Neural crest cell (in vitro differentiated cells): ENCODE results near the gene KIF17. TPM values are rescaled to one million over a fixed set of nuclear protein-coding genes. Genes with fewer than 3 reads are reported as not detected.
A peak's percentile ranks its signal among the peaks of the same experiment; 100 is the strongest.
"Not testable (repeated sequence)": the region's sequence is repeated elsewhere in the genome, so short reads cannot be mapped to it uniquely, and the experiment has no call there.

Source experiments
- DNase-seq: peaks from one replicate; pipeline ENCODE4 v3.0.0; 2021; ENCODE audit warnings: low read depth, mixed read lengths, low spot score
- H3K27ac Mint-ChIP-seq: one replicate; pipeline ENCODE4 v1.8.0; 2021; ENCODE audit warnings: mild to moderate bottlenecking, mixed read lengths; ENCODE audit not compliant: unreplicated experiment
- H3K27me3 Mint-ChIP-seq: 2 replicates; pipeline ENCODE4 v1.8.0; 2021; ENCODE audit warnings: low read depth, mild to moderate bottlenecking, mixed read lengths
- H3K36me3 Mint-ChIP-seq: 2 replicates; pipeline ENCODE4 v1.8.0; 2021; ENCODE audit warnings: low read depth, mild to moderate bottlenecking, mixed read lengths
- H3K4me1 Mint-ChIP-seq: 2 replicates; pipeline ENCODE4 v1.8.0; 2021; ENCODE audit warnings: mixed read lengths
- H3K4me3 Mint-ChIP-seq: one replicate; pipeline ENCODE4 v1.8.0; 2021; ENCODE audit warnings: mild to moderate bottlenecking, mixed read lengths
- H3K9me3 Mint-ChIP-seq: 2 replicates; pipeline ENCODE4 v1.8.0; 2021; ENCODE audit warnings: mixed read lengths
- total RNA-seq: library from RNA; stranded (reverse); gene quantifications from 2 replicates; pipeline ENCODE4 v1.2.1, GENCODE V29; 2021
- TF ChIP-seq, protein P1 (sequence below): fragments of 200-600 bp; sonication (generic); conservative IDR thresholded peaks from 2 replicates; pipeline ENCODE4 v1.5.0; 2021; ENCODE audit warnings: antibody characterized with exemption, mild to moderate bottlenecking

Gene KIF17
- total RNA-seq, 1 donor from 2014 or later, result 1.6 TPM

- Mint-ChIP-seq H3K27me3 (peaks cover 30% of the 10 kb centered on the region), H3K4me1 (peaks cover 15% of the 10 kb centered on the region), H3K4me3 (peak overlapping the region; percentile 54), H3K27ac (no peak overlapping the region), H3K9me3 (no peaks in the 10 kb centered on the region), H3K36me3 (no peaks in the 10 kb centered on the region)
- TF ChIP-seq, protein P1, sequence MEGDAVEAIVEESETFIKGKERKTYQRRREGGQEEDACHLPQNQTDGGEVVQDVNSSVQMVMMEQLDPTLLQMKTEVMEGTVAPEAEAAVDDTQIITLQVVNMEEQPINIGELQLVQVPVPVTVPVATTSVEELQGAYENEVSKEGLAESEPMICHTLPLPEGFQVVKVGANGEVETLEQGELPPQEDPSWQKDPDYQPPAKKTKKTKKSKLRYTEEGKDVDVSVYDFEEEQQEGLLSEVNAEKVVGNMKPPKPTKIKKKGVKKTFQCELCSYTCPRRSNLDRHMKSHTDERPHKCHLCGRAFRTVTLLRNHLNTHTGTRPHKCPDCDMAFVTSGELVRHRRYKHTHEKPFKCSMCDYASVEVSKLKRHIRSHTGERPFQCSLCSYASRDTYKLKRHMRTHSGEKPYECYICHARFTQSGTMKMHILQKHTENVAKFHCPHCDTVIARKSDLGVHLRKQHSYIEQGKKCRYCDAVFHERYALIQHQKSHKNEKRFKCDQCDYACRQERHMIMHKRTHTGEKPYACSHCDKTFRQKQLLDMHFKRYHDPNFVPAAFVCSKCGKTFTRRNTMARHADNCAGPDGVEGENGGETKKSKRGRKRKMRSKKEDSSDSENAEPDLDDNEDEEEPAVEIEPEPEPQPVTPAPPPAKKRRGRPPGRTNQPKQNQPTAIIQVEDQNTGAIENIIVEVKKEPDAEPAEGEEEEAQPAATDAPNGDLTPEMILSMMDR, result no peak
- no peak for DNase-seq
Observed at GRCh38 chr1:20719871-20720620, 2.2 kb upstream of the KIF17 start.

DNA sequence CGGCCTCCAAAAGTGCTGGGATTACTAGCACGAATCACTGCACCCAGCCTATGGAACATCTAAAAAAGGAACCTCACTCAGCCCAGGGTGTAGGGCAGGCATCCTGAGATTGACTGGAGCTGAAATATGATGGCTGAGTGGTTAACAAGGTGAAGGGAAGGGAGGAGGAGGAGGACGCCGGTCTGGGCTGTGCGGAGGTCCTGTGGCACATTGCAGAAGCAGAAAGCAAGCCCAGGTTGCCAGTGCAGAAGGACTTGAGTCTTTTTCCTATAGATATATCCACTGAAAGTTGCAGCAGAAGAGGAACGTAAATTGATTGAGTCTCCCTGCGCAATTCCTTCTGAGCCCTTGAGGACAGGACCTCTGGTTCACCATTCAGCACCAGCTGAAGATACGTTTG is 1.5 kb upstream of the KIF17 start:
- Mint-ChIP-seq H3K9me3 (no peaks in the 10 kb centered on the region), H3K36me3 (no peaks in the 10 kb centered on the region), H3K4me1 (peaks cover 15% of the 10 kb centered on the region), H3K4me3 (no peak overlapping the region), H3K27me3 (peaks cover 30% of the 10 kb centered on the region), H3K27ac (no peak overlapping the region)
- no peak for DNase-seq
- TF ChIP-seq, protein P1, result no peak

DNA sequence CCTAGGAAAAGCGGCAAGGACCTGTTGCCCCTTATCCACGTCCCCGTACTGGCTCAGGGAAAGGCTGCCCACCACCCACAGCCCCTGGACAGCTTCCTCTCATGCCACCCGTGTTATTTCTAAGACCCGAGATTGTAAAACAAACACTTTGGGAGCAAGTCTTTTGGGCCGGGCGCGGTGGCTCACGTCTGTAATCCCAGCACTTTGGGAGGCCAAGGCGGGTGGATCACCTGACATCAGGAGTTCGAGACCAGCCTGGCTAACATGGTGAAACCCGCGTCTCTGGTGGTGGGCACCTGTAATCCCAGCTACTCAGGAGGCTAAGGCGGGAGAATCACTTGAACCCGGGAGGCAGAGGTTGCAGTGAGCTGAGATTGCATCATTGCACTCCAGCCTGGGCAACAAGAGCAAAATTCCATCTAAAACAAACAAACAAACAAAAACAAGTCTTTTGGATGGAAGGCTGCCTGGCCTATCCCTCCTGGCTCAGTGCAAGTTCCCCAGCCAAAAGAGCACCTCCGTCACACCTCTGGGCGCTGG is 606 bp upstream of the KIF17 start:
- not testable (repeated sequence) for H3K27ac Mint-ChIP-seq, H3K9me3 Mint-ChIP-seq, H3K36me3 Mint-ChIP-seq, DNase-seq
- Mint-ChIP-seq H3K4me1 (peaks cover 15% of the 10 kb centered on the region), H3K4me3 (peak overlapping the region; percentile 76), H3K27me3 (peaks cover 30% of the 10 kb centered on the region)

GRCh38 chr1:20716232-20716631 is 1.6 kb downstream of the KIF17 start:
- peaks cover 18% of the 10 kb centered on the region for H3K4me1 Mint-ChIP-seq
- peaks cover 30% of the 10 kb centered on the region for H3K27me3 Mint-ChIP-seq
- TF ChIP-seq, protein P1, result no peak
- no peaks in the 10 kb centered on the region for H3K36me3 Mint-ChIP-seq
- no peaks in the 10 kb centered on the region for H3K9me3 Mint-ChIP-seq
- DNase-seq, result no peak
- H3K27ac Mint-ChIP-seq, result no peak overlapping the region
- peak overlapping the region; percentile 76 for H3K4me3 Mint-ChIP-seq

GRCh38 chr1:20715406-20715805 is 2.4 kb downstream of the KIF17 start:
- DNase-seq, result no peak
- Mint-ChIP-seq H3K4me3 (peak overlapping the region; percentile 76), H3K27ac (no peak overlapping the region), H3K27me3 (peaks cover 30% of the 10 kb centered on the region), H3K4me1 (peaks cover 27% of the 10 kb centered on the region), H3K9me3 (no peaks in the 10 kb centered on the region), H3K36me3 (no peaks in the 10 kb centered on the region)
- TF ChIP-seq, protein P1, result no peak

- Mint-ChIP-seq H3K4me3 (no peak overlapping the region), H3K36me3 (no peaks in the 10 kb centered on the region), H3K27me3 (peaks cover 13% of the 10 kb centered on the region), H3K9me3 (no peaks in the 10 kb centered on the region), H3K4me1 (peaks cover 29% of the 10 kb centered on the region), H3K27ac (no peak overlapping the region)
- TF ChIP-seq, protein P1, result no peak
- DNase-seq, result no peak
Observed at GRCh38 chr1:20713440-20713839, 4.4 kb downstream of the KIF17 start.
